ENCODE results near the gene PPP1R18. TPM values are rescaled to one million over a fixed set of nuclear protein-coding genes. Genes with fewer than 3 reads are reported as not detected.
"Not testable (repeated sequence)": the region's sequence is repeated elsewhere in the genome, so short reads cannot be mapped to it uniquely, and the experiment has no call there.

PPP1R18 gene
- total RNA-seq, 6 experiments from 2014 or later, result 135 to 149 (median 141) TPM

DNA sequence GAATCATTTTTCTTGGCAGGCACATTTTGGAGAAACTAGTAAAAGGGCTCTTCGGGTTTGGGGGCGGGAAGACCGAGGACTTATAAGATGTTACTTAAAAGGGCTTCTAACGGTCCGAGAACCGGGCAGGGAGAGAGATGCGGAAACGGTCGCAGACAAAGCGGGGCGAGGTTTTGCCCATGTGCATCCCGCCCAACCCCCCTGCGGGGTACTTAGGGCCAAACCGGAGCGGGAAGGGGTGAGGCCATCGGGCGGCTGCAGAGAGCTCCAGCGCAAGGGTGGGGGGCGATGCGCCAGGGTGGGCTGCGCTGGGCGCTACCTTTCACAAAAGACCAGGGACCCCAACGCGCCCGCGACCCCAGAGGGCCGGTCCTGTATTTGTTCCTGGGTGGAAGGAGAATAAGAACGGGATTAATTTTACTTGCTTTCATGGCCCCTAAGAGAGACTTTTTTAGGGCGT, 34.3 kb upstream of the PPP1R18 start:
- TF ChIP-seq, protein P1, sequence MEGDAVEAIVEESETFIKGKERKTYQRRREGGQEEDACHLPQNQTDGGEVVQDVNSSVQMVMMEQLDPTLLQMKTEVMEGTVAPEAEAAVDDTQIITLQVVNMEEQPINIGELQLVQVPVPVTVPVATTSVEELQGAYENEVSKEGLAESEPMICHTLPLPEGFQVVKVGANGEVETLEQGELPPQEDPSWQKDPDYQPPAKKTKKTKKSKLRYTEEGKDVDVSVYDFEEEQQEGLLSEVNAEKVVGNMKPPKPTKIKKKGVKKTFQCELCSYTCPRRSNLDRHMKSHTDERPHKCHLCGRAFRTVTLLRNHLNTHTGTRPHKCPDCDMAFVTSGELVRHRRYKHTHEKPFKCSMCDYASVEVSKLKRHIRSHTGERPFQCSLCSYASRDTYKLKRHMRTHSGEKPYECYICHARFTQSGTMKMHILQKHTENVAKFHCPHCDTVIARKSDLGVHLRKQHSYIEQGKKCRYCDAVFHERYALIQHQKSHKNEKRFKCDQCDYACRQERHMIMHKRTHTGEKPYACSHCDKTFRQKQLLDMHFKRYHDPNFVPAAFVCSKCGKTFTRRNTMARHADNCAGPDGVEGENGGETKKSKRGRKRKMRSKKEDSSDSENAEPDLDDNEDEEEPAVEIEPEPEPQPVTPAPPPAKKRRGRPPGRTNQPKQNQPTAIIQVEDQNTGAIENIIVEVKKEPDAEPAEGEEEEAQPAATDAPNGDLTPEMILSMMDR (IDR thresholded peaks at IDR 0.05), result no peak
- Mint-ChIP-seq H3K4me3 (peak overlapping the region; percentile 89), H3K27ac (peak overlapping the region; percentile 91), H3K36me3 (ENCODE audit: low read depth) (peaks cover 69% of the 10 kb centered on the region), H3K27me3 (ENCODE audit: insufficient read depth) (peaks cover 24% of the 10 kb centered on the region), H3K9me3 (no peaks in the 10 kb centered on the region), H3K4me1 (ENCODE audit: low read depth) (peaks cover 68% of the 10 kb centered on the region)
- DNase-seq, result no peak

DNA sequence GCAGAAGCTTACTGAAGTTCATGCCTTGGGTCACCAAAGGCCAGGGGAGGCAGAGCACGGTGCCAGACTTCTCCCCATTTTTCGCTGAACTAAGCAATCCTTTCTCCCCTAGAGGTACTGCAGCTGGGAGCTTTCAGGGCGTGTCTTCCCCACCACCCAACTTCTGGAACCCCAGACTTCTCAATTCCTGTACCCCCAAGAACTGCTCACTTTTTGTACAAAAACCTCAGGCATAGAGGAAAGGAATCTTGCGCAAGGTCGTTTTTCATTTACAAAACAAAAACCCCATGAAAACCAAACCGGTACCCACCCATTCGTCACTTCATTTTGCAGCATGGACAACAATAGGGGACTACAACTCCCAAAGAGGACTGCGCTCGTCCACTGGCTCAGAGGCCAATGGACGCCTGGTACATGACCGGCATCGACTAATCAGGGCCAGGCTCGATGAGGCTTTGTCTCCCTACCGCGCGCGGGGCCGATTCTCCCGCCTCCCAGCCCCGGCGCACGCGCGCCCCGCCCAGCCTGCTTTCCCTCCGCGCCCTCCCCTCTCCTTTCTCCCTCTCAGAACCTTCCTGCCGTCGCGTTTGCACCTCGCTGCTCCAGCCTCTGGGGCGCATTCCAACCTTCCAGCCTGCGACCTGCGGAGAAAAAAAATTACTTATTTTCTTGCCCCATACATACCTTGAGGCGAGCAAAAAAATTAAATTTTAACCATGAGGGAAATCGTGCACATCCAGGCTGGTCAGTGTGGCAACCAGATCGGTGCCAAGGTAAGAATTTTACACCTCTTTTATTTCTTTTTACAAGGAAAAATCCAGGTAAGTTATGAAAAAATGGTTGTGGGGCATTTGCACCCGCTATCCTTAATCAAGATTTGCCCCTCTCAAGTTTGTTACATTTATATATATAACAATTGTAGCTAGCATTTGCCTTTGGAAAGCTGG, 33.6 kb upstream of the PPP1R18 start, which contains the start of gene TUBB:
Gene TUBB, plus strand, starts transcription at position 562 of the 947 bp plus-strand sequence. Its CDS starts 155 bp downstream, at position 717.
- DNase-seq, result peak; percentile 98
- peak within 1 kb of the TSS; percentile 91 for H3K27ac Mint-ChIP-seq
- H3K4me3 Mint-ChIP-seq, result peak within 1 kb of the TSS; percentile 89
- H3K4me1 Mint-ChIP-seq (ENCODE audit: low read depth), result peaks cover 64% of the 10 kb centered on the region
- H3K27me3 Mint-ChIP-seq (ENCODE audit: insufficient read depth), result peaks cover 20% of the 10 kb centered on the region
- peaks cover 70% of the 10 kb centered on the region for H3K36me3 Mint-ChIP-seq (ENCODE audit: low read depth)
- TF ChIP-seq, protein P1 (IDR thresholded peaks at IDR 0.05), result no peak
- no peaks in the 10 kb centered on the region for H3K9me3 Mint-ChIP-seq

DNA sequence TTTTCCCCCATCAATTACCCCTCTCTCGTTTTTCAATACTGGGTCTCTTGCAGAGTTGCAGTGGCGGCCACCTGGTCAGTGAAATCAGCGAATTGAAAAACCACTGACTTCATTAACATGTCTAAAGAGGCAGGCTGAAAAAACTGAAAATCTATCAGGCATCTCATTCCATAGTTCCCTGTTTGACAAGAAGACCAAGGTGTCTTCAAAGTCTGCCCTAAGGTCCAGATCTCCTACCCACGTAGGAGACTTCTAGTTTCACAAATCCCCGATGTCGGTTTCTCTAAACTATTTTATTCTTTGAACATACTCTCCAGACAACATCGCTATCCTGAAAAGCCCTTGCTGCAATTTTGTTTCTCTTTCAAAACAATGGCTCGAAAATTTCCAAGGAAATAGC, 32.9 kb upstream of the PPP1R18 start:
- no peaks in the 10 kb centered on the region for H3K9me3 Mint-ChIP-seq
- peak overlapping the region; percentile 91 for H3K27ac Mint-ChIP-seq
- DNase-seq, result no peak
- peaks cover 68% of the 10 kb centered on the region for H3K36me3 Mint-ChIP-seq (ENCODE audit: low read depth)
- TF ChIP-seq, protein P1 (IDR thresholded peaks at IDR 0.05), result no peak
- H3K4me3 Mint-ChIP-seq, result peak overlapping the region; percentile 89
- H3K4me1 Mint-ChIP-seq (ENCODE audit: low read depth), result peaks cover 57% of the 10 kb centered on the region
- peaks cover 16% of the 10 kb centered on the region for H3K27me3 Mint-ChIP-seq (ENCODE audit: insufficient read depth)

DNA sequence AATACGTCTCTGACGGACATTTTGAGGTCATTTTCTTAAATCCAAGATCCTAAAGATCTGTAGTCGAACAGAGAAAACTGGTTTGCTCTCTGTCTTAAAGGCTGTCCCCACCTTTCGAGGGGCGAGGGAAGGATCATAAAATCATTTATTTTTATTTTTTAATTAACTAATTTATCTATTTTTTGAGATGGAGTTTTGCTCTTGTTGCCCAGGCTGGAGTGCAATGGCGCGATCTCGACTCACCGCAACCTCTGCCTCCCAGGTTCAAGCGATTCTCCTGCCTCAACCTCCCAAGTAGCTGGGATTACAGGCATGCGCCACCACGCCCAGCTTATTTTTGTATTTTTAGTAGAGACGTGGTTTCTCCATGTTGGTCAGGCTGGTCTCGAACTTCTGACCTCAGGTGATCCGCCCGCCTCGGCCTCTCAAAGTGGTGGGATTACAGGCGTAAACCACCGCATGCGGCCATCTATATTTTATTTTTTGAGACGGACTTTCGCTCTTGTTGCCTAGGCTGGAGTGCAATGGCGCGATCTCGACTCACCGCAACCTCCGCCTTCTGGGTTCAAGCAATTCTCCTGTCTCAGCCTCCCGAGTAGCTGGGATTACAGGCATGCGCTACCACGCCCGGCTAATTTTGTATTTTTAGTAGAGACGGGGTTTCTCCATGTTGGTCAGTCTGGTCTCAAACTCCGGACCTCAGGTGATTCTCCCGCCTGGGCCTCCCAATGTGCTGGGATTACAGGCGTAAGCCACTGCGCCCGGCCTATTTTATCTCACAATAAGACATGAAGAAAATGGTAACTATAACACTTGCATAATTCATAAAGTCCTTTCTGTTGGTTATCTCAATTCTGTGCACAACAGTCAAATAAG, 31.6 kb upstream of the PPP1R18 start:
- H3K4me1 Mint-ChIP-seq (ENCODE audit: low read depth), result peaks cover 44% of the 10 kb centered on the region
- not testable (repeated sequence) for H3K27me3 Mint-ChIP-seq (ENCODE audit: insufficient read depth); DNase-seq; H3K9me3 Mint-ChIP-seq
- TF ChIP-seq, protein P1 (IDR thresholded peaks at IDR 0.05), result peak; percentile 30; the same call in 1 of the 2 replicates
- peak overlapping the region; percentile 99 for H3K27ac Mint-ChIP-seq
- peak overlapping the region; percentile 99 for H3K4me3 Mint-ChIP-seq
- H3K36me3 Mint-ChIP-seq (ENCODE audit: low read depth), result peaks cover 64% of the 10 kb centered on the region

DNA sequence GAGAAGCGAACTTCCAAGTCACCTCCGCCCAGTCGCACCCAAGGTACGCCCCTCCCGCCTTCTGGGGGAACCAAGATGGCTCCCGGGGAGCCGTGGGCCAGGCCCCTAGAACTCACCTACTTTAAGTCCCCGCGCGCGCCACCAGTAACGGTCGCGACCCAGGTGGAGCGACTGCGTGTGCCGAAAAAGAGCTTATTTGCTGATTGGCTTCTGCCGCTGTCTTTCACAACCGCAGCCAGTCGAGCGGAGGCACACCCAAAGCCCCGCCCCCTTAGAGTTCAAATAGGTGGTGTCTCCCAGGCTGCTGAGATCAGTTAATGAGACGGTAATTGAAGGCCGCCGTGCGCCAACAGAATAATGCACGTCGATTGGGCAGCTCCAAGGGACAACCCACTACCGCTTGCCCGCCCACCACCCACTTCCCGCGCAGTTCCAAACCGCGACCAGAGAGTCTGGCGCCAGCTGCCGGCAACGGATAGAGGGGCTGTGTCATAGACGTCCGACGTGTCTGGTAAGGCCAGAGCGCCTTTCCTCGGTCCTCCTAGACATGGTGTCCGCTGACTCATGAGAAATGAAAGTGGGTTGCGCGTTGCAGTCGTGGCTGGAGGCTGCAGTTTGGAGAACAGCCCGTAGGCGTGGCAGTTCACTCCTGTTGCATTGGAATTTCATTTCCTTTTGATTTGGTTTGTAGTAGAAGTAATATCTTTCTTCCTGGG, 30.8 kb upstream of the PPP1R18 start, which contains the start of gene MDC1:
Gene MDC1, minus strand, starts transcription at position 153 of the 716 bp plus-strand sequence. CDS start 2,106 bp downstream, outside the sequence.
- peak; percentile 100 for DNase-seq
- peak within 1 kb of the TSS; percentile 99 for H3K4me3 Mint-ChIP-seq
- H3K4me1 Mint-ChIP-seq (ENCODE audit: low read depth), result peaks cover 36% of the 10 kb centered on the region
- H3K27ac Mint-ChIP-seq, result peak within 1 kb of the TSS; percentile 100
- peaks cover 2% of the 10 kb centered on the region for H3K27me3 Mint-ChIP-seq (ENCODE audit: insufficient read depth)
- no peaks in the 10 kb centered on the region for H3K9me3 Mint-ChIP-seq
- peaks cover 64% of the 10 kb centered on the region for H3K36me3 Mint-ChIP-seq (ENCODE audit: low read depth)
- TF ChIP-seq, protein P1 (IDR thresholded peaks at IDR 0.05), result peak; percentile 70

All from HFFc6 (cell line).